HG02678 (cell line): ENCODE measurements around the gene FAM111A.

Source experiments
- ATAC-seq: cut with Tn5 transposase; IDR thresholded peaks from one replicate; pipeline ENCODE4 v1.9.1; 2021; ENCODE audit warnings: mild to moderate bottlenecking, moderate library complexity; ENCODE audit not compliant: unreplicated experiment

The FAM111A gene

GRCh38 chr11:59197991-59198390 is 55.3 kb downstream of the FAM111A start:
- ATAC-seq, result no peak

DNA sequence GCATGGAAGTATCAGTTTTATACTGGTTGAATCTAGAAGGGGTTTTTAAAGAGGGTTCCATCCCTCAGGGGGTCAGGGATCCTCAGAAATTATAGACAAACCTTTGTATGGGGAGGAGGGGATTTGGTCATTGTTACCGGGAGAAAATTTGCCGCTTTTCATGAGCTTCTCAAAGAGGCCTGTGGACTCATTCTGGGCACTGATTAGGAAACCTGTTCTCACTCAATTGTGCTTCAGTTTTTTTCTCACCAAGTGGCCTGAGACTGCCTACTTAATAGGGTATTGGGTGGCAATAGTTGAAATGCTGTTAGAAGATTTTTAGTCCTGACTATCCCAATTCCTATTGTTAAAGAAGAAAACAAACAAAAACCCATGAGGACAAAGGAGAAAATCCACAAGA is 56.1 kb downstream of the FAM111A start:
- ATAC-seq, result no peak

DNA sequence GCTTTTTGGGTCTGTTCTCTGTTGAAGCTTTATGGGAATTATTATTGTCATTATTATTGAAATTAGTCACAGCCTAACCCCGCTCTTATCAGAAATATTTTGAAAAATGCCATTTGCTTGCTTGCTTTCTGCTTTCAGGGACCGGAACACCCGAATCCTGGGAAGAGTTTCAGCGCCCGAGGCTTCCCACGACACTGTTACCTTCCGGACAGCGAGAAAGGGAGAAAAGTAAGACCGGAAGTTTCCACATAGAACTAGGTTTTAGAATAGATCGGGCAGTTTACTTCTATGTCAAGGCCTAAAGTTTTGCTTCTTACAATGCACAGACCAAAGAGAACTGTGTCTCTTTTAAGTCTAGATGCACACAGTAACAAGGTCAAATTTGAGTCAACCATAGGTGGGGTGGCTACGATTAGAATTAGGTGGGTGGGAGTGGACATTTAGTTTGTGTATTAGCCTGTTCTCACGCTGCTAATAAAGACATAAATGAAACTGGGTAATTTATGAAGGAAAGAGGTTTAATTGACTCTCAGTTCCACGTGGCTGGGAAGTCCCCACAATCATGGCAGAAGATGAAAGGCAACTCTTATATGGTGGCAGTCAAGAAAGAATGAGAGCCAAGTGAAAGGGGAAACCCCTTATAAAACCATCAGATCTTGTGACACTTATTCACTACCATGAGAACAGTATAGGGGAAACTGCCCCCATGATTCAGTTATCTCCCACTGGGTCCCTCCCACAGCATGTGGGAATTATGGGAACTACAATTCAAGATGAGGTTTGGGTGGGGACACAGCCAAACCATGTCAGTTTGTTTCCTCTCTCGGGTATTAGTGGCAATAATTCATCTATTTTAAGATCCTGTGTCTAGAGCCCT is 57.1 kb downstream of the FAM111A start:
- ATAC-seq, result peak; percentile 58

DNA sequence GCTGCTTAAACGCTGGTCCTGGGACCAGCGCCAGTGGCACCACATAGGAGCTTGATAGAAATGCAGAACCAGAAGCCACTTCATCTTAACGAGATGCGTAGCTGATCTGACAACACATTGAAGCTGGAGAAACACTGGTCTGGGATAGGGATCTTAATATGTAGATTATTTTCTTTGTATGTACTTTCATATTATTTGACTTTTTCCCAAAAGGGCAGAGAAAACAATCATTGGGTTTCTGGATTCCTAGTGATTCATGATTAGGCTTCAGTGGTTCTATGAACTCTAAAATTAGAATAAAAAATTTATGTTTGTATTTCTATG is 57.7 kb downstream of the FAM111A start:
- no peak for ATAC-seq

GRCh38 chr11:59201353-59201752 is 58.7 kb downstream of the FAM111A start:
- ATAC-seq, result no peak
